ENCODE results near the gene PROX2. TPM values are rescaled to one million over a fixed set of nuclear protein-coding genes. Genes with fewer than 3 reads are reported as not detected.
A peak's percentile ranks its signal among the peaks of the same experiment; 100 is the strongest.

PROX2 gene
- total and polyA plus RNA-seq, 11 donors, result not detected

- Histone ChIP-seq H3K4me3 (no peak overlapping the region), H3K27me3 (no peaks in the 10 kb centered on the region), H3K4me1 (peaks cover 10 to 61% (median 42%) of the 10 kb centered on the region in 12 donors), H3K27ac (no peak overlapping the region), H3K36me3 (no peaks in the 10 kb centered on the region), H3K9me3 (no peaks in the 10 kb centered on the region)
- TF ChIP-seq CTCF (IDR thresholded peaks at IDR 0.05) (no peak), POLR2A (IDR thresholded peaks at IDR 0.05) (no peak)
- ATAC-seq (no peak), DNase-seq (no peak)
- intact Hi-C loops (cut with DNase I), result loop anchor here in 7 of 10 donors (1.0 to 5.0 kb wide), 5 partner anchors 35 to 179 kb away; no protein-coding TSS in a partner anchor
- 83 to 96% (median 94%) methylated on average over 6 of the region's 6 CpGs for WGBS, 4 donors
These were observed 36.2 kb upstream of the PROX2 start for GRCh38 chr14:74912111-74912510.

DNA sequence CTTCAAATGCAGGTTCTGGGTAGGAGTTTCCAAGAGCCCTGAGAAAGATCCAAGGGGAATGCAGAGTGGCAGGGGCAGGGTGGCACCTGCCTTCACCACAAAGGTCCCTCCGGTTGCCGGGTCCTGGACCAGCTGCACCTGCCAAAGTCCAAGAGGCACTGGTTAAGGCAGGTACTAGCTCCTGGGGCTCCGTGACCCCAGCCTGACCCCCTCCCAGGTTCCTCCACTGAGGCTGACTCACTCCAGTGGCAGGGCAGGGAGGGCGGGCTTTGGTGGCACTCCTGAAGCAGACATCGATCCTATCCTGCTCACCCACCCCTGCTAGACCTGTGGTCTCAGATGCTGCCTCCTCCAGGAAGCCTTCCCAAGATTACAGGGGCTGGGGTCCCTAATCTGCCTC lies 35.8 kb upstream of the PROX2 start:
- WGBS, 4 donors, result 96 to 100% (median 97%) methylated on average over 3 to 5 of the region's 5 CpGs; no CpG with 5 or more reads in 1 of the 4 donors
- TF ChIP-seq POLR2A (IDR thresholded peaks at IDR 0.05) (no peak), CTCF (IDR thresholded peaks at IDR 0.05) (no peak)
- Histone ChIP-seq H3K4me1 (peaks cover 11 to 61% (median 42%) of the 10 kb centered on the region in 12 donors), H3K27me3 (no peaks in the 10 kb centered on the region), H3K9me3 (no peaks in the 10 kb centered on the region), H3K4me3 (no peak overlapping the region), H3K27ac (no peak overlapping the region), H3K36me3 (no peaks in the 10 kb centered on the region)
- intact Hi-C loops (cut with DNase I), result loop anchor here in 7 of 10 donors (1.0 to 5.0 kb wide), 5 partner anchors 36 to 179 kb away; no protein-coding TSS in a partner anchor
- no peak for ATAC-seq
- no peak for DNase-seq

DNA sequence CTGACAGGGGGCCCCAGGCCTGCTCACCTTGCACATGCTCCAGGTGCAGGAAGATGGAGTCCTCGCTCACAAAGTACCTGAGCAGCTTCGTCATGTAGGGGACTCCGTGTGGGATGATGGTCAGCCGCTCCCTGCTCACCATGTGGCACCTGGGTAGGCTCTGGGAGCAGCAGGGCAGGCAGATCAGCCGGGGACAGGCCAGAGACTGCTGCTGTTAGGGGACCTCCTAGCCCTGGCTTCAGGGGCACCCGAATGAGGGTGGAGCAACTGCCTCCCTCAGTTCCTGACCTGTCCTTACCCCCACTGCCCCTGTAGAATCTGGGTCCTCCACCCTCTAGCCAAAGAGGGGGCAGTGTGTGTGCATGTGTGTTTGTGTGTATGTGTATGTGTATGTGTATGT lies 35.3 kb upstream of the PROX2 start:
- Histone ChIP-seq H3K36me3 (no peaks in the 10 kb centered on the region), H3K4me3 (no peak overlapping the region), H3K9me3 (no peaks in the 10 kb centered on the region), H3K27me3 (no peaks in the 10 kb centered on the region), H3K4me1 (peaks cover 11 to 59% (median 42%) of the 10 kb centered on the region in 12 donors), H3K27ac (no peak overlapping the region)
- no peak for TF ChIP-seq POLR2A (IDR thresholded peaks at IDR 0.05)
- no peak for TF ChIP-seq CTCF (IDR thresholded peaks at IDR 0.05)
- intact Hi-C loops (cut with DNase I), result loop anchor here in 4 of 10 donors (5.0 kb wide), 2 partner anchors 36 to 176 kb away; no protein-coding TSS in a partner anchor
- DNase-seq, result no peak
- WGBS, 4 donors, result 94 to 97% (median 94%) methylated on average over 5 to 6 of the region's 6 CpGs; no CpG with 5 or more reads in 1 of the 4 donors
- no peak for ATAC-seq

GRCh38 chr14:74910556-74910955 lies 34.6 kb upstream of the PROX2 start:
- no peaks in the 10 kb centered on the region for H3K9me3 ChIP-seq
- TF ChIP-seq CTCF (IDR thresholded peaks at IDR 0.05) (no peak), POLR2A (IDR thresholded peaks at IDR 0.05) (no peak)
- intact Hi-C loops (cut with DNase I), result loop anchor here in 4 of 10 donors (5.0 kb wide), 2 partner anchors 37 to 177 kb away; no protein-coding TSS in a partner anchor
- ATAC-seq (no peak), DNase-seq (no peak)
- H3K4me3 ChIP-seq, result no peak overlapping the region
- peaks cover 0 to under 1% (median 0%) of the 10 kb centered on the region in 9 donors for H3K36me3 ChIP-seq
- H3K27me3 ChIP-seq, result no peaks in the 10 kb centered on the region
- 50 to 65% (median 55%) methylated on average over 10 of the region's 10 CpGs for WGBS, 4 donors
- H3K27ac ChIP-seq, result peak overlapping the region in 1 of 12 donors; percentile 10
- H3K4me1 ChIP-seq, result peaks cover 11 to 59% (median 45%) of the 10 kb centered on the region in 12 donors

All from heart left ventricle (tissue), 16 donors.